HEK293 (cell line): Measurements from ENCODE around the gene SH2D7.

Experiments used
- CTCF ChIA-PET: fragments of 350-600 bp; formaldehyde crosslinking; extraction: SDS; loops from one replicate; lab custom pipeline; 2021; ENCODE audit warnings: antibody characterized with exemption; lab: Yijun Ruan, JAX
- POLR2A ChIA-PET: fragments of 300-600 bp; formaldehyde crosslinking; extraction: SDS; loops from one replicate; lab custom pipeline; 2020; ENCODE audit warnings: antibody characterized with exemption, inconsistent platforms; lab: Yijun Ruan, JAX
- H3K27ac ChIP-seq: fragments of 200-500 bp; sonication (Bioruptor generic); 2 replicates; pipeline ENCODE4 v1.5.1; 2014; ENCODE audit warnings: low read depth, low read length, control low read depth, inconsistent platforms; ENCODE audit errors: extremely low read depth
- H3K36me3 ChIP-seq, 2 experiments: fragments of 200-500 bp in 1 of 2; sonication (Bioruptor generic) in 1 of 2; 1 replicate in 1 of 2; 2 replicates in 1 of 2; pipeline ENCODE4 v1.5.1; 2014 to 2017; ENCODE audit warnings: inconsistent platforms in 2 of 2, low read length in 2 of 2; ENCODE audit not compliant: control insufficient read depth in 2 of 2, insufficient read depth in 1 of 2
- H3K4me1 ChIP-seq: fragments of 200-500 bp; sonication (Bioruptor generic); 2 replicates; pipeline ENCODE4 v1.5.1; 2014; ENCODE audit warnings: mild to moderate bottlenecking, low read length, inconsistent platforms; ENCODE audit not compliant: control insufficient read depth, insufficient read depth
- H3K4me3 ChIP-seq: 2 replicates; pipeline ENCODE4 v1.5.1; 2011; ENCODE audit warnings: low read depth, mild to moderate bottlenecking, control low read depth, low read length, moderate library complexity
- H3K9me3 ChIP-seq: fragments of 200-500 bp; sonication (Bioruptor generic); 2 replicates; pipeline ENCODE4 v1.5.1; 2014; ENCODE audit warnings: low read depth, low read length, inconsistent platforms; ENCODE audit not compliant: control insufficient read depth, insufficient read depth
- CTCF ChIP-seq: fragments of 450-650 bp; formaldehyde crosslinking; IDR thresholded peaks from 2 replicates; pipeline ENCODE4 v1.5.1; 2016; ENCODE audit warnings: missing biosample characterization, missing genetic modification characterization
- GLIS1 ChIP-seq: fragments of 450-650 bp; formaldehyde crosslinking; IDR thresholded peaks from 2 replicates; pipeline ENCODE4 v1.5.1; 2016; ENCODE audit warnings: missing biosample characterization, missing genetic modification characterization
- GLIS2 ChIP-seq: fragments of 450-650 bp; formaldehyde crosslinking; IDR thresholded peaks from 2 replicates; pipeline ENCODE4 v1.5.1; 2016; ENCODE audit warnings: missing biosample characterization, missing genetic modification characterization
- KLF1 ChIP-seq: fragments of 450-650 bp; formaldehyde crosslinking; IDR thresholded peaks from 2 replicates; pipeline ENCODE4 v1.5.1; 2016; ENCODE audit warnings: missing biosample characterization, missing genetic modification characterization
- KLF16 ChIP-seq: fragments of 450-650 bp; formaldehyde crosslinking; IDR thresholded peaks from 2 replicates; pipeline ENCODE4 v1.5.1; 2017; ENCODE audit warnings: missing biosample characterization, missing genetic modification characterization
- PATZ1 ChIP-seq: fragments of 450-650 bp; formaldehyde crosslinking; IDR thresholded peaks from 2 replicates; pipeline ENCODE4 v1.5.1; 2016; ENCODE audit warnings: missing biosample characterization, missing genetic modification characterization
- PRDM10 ChIP-seq: fragments of 450-650 bp; formaldehyde crosslinking; IDR thresholded peaks from 2 replicates; pipeline ENCODE4 v1.5.1; 2016; ENCODE audit warnings: missing biosample characterization, missing genetic modification characterization
- SP2 ChIP-seq: fragments of 450-650 bp; formaldehyde crosslinking; IDR thresholded peaks from 2 replicates; pipeline ENCODE4 v1.5.1; 2016; ENCODE audit warnings: missing biosample characterization, missing genetic modification characterization
- ZEB2 ChIP-seq: fragments of 450-650 bp; formaldehyde crosslinking; IDR thresholded peaks from 2 replicates; pipeline ENCODE4 v1.5.1; 2016; ENCODE audit warnings: missing biosample characterization, missing genetic modification characterization
- ZNF239 ChIP-seq: fragments of 450-650 bp; formaldehyde crosslinking; IDR thresholded peaks from 2 replicates; pipeline ENCODE4 v1.5.1; 2016; ENCODE audit warnings: missing biosample characterization, missing genetic modification characterization
- ZNF449 ChIP-seq: fragments of 450-650 bp; formaldehyde crosslinking; IDR thresholded peaks from 2 replicates; pipeline ENCODE4 v1.5.1; 2017; ENCODE audit warnings: missing biosample characterization, mild to moderate bottlenecking, missing genetic modification characterization, moderate library complexity
- ZNF501 ChIP-seq: fragments of 450-650 bp; formaldehyde crosslinking; IDR thresholded peaks from 2 replicates; pipeline ENCODE4 v1.5.1; 2016; ENCODE audit warnings: missing biosample characterization, missing genetic modification characterization
- ZNF514 ChIP-seq: fragments of 450-650 bp; formaldehyde crosslinking; IDR thresholded peaks from 2 replicates; pipeline ENCODE4 v1.5.1; 2016; ENCODE audit warnings: missing biosample characterization, missing genetic modification characterization
- ZNF571 ChIP-seq: fragments of 450-650 bp; formaldehyde crosslinking; IDR thresholded peaks from 2 replicates; pipeline ENCODE4 v1.5.0; 2017; ENCODE audit warnings: missing biosample characterization, missing genetic modification characterization
- ZNF585B ChIP-seq: fragments of 450-650 bp; formaldehyde crosslinking; IDR thresholded peaks from 2 replicates; pipeline ENCODE4 v1.5.1; 2016; ENCODE audit warnings: missing biosample characterization, missing genetic modification characterization
- ZNF654 ChIP-seq: fragments of 450-650 bp; formaldehyde crosslinking; IDR thresholded peaks from 2 replicates; pipeline ENCODE4 v1.5.1; 2016; ENCODE audit warnings: low read depth, missing biosample characterization, missing genetic modification characterization
- ZNF660 ChIP-seq: fragments of 450-650 bp; IDR thresholded peaks from 2 replicates; pipeline ENCODE4 v1.5.1; 2018; ENCODE audit warnings: missing biosample characterization, mild to moderate bottlenecking, missing genetic modification characterization

Gene SH2D7

GRCh38 chr15:78108300-78109084 is 16.1 kb downstream of the SH2D7 start:
- H3K4me1 ChIP-seq: no peaks in the 10 kb centered on the region
- ChIA-PET CTCF (interaction anchor here (0.6 to 11.3 kb wide), 60 partner anchors 9 to 471 kb away, joined by 3 to 206 read pairs (median 4); partner anchors contain the start of genes SH2D7 and TBC1D2B), POLR2A (interaction anchor here (0.7 kb wide), 1 partner anchor 89 kb away, joined by 3 read pairs; no protein-coding TSS in a partner anchor)
- no peak overlapping the region for H3K27ac ChIP-seq
- H3K9me3 ChIP-seq: no peaks in the 10 kb centered on the region
- H3K36me3 ChIP-seq: peaks cover 0 to 7% of the 10 kb centered on the region in 2 experiments; a peak in 2 of 3 replicates
- no peak overlapping the region for H3K4me3 ChIP-seq
- TF ChIP-seq GLIS2 (peak; percentile 41; the same call in 1 of the 2 replicates), ZEB2 (tag by site-specific recombination) (0 out of 2 replicates have a peak, but pooled peaks have one; percentile 26), GLIS1 (tag by site-specific recombination) (peak; percentile 42; the same call in 1 of the 2 replicates), SP2 (tag by site-specific recombination) (no peak), KLF16 (tag by site-specific recombination) (0 out of 2 replicates have a peak, but pooled peaks have one; percentile 18), ZNF571 (tag by site-specific recombination) (no peak), CTCF (tag by site-specific recombination) (peak; percentile 95), ZNF660 (0 out of 2 replicates have a peak, but pooled peaks have one; percentile 57), ZNF449 (tag by site-specific recombination) (no peak), PATZ1 (tag by site-specific recombination) (peak; percentile 65; the same call in 1 of the 2 replicates), PRDM10 (tag by site-specific recombination) (peak; percentile 32; the same call in 1 of the 2 replicates), ZNF239 (tag by site-specific recombination) (no peak), ZNF501 (tag by site-specific recombination) (0 out of 2 replicates have a peak, but pooled peaks have one; percentile 32), ZNF654 (peak; percentile 61)

GRCh38 chr15:78109156-78109555 is 16.8 kb downstream of the SH2D7 start:
- no peak for TF ChIP-seq ZNF514 (tag by site-specific recombination)
- no peak for TF ChIP-seq KLF1 (tag by site-specific recombination)
- TF ChIP-seq ZNF585B (tag by site-specific recombination): no peak
- Histone ChIP-seq H3K27ac (no peak overlapping the region), H3K4me1 (no peaks in the 10 kb centered on the region), H3K9me3 (no peaks in the 10 kb centered on the region), H3K36me3 (peaks cover 0 to 7% of the 10 kb centered on the region in 2 experiments; a peak in 2 of 3 replicates), H3K4me3 (no peak overlapping the region)
- POLR2A ChIA-PET: interaction anchor here (0.6 kb wide), 1 partner anchor 501 kb away, joined by 3 read pairs; no protein-coding TSS in a partner anchor
- CTCF ChIA-PET: interaction anchor here (0.6 to 11.3 kb wide), 43 partner anchors 9 to 201 kb away, joined by 3 to 206 read pairs (median 5); partner anchors contain the start of gene SH2D7
